ENCODE data around the gene CELA1.

- TF ChIP-seq, protein P1, sequence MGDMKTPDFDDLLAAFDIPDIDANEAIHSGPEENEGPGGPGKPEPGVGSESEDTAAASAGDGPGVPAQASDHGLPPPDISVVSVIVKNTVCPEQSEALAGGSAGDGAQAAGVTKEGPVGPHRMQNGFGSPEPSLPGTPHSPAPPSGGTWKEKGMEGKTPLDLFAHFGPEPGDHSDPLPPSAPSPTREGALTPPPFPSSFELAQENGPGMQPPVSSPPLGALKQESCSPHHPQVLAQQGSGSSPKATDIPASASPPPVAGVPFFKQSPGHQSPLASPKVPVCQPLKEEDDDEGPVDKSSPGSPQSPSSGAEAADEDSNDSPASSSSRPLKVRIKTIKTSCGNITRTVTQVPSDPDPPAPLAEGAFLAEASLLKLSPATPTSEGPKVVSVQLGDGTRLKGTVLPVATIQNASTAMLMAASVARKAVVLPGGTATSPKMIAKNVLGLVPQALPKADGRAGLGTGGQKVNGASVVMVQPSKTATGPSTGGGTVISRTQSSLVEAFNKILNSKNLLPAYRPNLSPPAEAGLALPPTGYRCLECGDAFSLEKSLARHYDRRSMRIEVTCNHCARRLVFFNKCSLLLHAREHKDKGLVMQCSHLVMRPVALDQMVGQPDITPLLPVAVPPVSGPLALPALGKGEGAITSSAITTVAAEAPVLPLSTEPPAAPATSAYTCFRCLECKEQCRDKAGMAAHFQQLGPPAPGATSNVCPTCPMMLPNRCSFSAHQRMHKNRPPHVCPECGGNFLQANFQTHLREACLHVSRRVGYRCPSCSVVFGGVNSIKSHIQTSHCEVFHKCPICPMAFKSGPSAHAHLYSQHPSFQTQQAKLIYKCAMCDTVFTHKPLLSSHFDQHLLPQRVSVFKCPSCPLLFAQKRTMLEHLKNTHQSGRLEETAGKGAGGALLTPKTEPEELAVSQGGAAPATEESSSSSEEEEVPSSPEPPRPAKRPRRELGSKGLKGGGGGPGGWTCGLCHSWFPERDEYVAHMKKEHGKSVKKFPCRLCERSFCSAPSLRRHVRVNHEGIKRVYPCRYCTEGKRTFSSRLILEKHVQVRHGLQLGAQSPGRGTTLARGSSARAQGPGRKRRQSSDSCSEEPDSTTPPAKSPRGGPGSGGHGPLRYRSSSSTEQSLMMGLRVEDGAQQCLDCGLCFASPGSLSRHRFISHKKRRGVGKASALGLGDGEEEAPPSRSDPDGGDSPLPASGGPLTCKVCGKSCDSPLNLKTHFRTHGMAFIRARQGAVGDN (IDR thresholded peaks at IDR 0.05) = no peak
- no peak for TF ChIP-seq ZBED1 (IDR thresholded peaks at IDR 0.05; ENCODE audit: borderline replicate concordance)
- TF ChIP-seq EZH2 (IDR thresholded peaks at IDR 0.05; ENCODE audit: borderline replicate concordance, control insufficient read depth, low read depth, low read length) = no peak
- no peak for TF ChIP-seq CTCF (IDR thresholded peaks at IDR 0.05 in 2 of 3, conservative IDR thresholded peaks at IDR 0.05 in 1 of 3; ENCODE audit: control insufficient read depth in 2 of 3, extremely low read depth in 1 of 3, insufficient read depth in 1 of 3, low read depth in 3 of 3, low read length in 3 of 3)
- TF ChIP-seq, protein P2, sequence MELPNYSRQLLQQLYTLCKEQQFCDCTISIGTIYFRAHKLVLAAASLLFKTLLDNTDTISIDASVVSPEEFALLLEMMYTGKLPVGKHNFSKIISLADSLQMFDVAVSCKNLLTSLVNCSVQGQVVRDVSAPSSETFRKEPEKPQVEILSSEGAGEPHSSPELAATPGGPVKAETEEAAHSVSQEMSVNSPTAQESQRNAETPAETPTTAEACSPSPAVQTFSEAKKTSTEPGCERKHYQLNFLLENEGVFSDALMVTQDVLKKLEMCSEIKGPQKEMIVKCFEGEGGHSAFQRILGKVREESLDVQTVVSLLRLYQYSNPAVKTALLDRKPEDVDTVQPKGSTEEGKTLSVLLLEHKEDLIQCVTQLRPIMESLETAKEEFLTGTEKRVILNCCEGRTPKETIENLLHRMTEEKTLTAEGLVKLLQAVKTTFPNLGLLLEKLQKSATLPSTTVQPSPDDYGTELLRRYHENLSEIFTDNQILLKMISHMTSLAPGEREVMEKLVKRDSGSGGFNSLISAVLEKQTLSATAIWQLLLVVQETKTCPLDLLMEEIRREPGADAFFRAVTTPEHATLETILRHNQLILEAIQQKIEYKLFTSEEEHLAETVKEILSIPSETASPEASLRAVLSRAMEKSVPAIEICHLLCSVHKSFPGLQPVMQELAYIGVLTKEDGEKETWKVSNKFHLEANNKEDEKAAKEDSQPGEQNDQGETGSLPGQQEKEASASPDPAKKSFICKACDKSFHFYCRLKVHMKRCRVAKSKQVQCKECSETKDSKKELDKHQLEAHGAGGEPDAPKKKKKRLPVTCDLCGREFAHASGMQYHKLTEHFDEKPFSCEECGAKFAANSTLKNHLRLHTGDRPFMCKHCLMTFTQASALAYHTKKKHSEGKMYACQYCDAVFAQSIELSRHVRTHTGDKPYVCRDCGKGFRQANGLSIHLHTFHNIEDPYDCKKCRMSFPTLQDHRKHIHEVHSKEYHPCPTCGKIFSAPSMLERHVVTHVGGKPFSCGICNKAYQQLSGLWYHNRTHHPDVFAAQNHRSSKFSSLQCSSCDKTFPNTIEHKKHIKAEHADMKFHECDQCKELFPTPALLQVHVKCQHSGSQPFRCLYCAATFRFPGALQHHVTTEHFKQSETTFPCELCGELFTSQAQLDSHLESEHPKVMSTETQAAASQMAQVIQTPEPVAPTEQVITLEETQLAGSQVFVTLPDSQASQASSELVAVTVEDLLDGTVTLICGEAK (IDR thresholded peaks at IDR 0.05; ENCODE audit: borderline replicate concordance) = no peak
- TF ChIP-seq TAF1 (IDR thresholded peaks at IDR 0.05; ENCODE audit: borderline replicate concordance, low read depth, low read length) = no peak
- no peak for TF ChIP-seq SREBF1 (IDR thresholded peaks at IDR 0.05; ENCODE audit: low read length)
- no peak for TF ChIP-seq POLR2A (IDR thresholded peaks at IDR 0.05; ENCODE audit: low read depth, low read length)
- no peak for TF ChIP-seq LARP7 (IDR thresholded peaks at IDR 0.05)
- no peak for TF ChIP-seq NBN (IDR thresholded peaks at IDR 0.05)
- no peak for TF ChIP-seq ZNF274 (IDR thresholded peaks at IDR 0.05; ENCODE audit: insufficient read depth, insufficient read length)
- no peak for TF ChIP-seq MAX (IDR thresholded peaks at IDR 0.05; ENCODE audit: low read depth, low read length)
- no peak for TF ChIP-seq CHD4 (IDR thresholded peaks at IDR 0.05)
Observed at GRCh38 chr12:51349026-51349425, 2.5 kb upstream of the CELA1 start.
